NCI-H2171 treated with DMSO at 0.1 percent for 48 hours (cell line): ENCODE results near the gene CDH24.

Source experiments
- DNase-seq: peaks from one replicate; lab custom pipeline; 2025; lab: John Stamatoyannopoulos, UW

CDH24 gene

GRCh38 chr14:23045419-23046357 is 11.6 kb downstream of the CDH24 start:
- DNase-seq = no peak

GRCh38 chr14:23044840-23045239 is 12.5 kb downstream of the CDH24 start:
- DNase-seq = no peak

GRCh38 chr14:23043754-23044153 is 13.6 kb downstream of the CDH24 start:
- no peak for DNase-seq

DNA sequence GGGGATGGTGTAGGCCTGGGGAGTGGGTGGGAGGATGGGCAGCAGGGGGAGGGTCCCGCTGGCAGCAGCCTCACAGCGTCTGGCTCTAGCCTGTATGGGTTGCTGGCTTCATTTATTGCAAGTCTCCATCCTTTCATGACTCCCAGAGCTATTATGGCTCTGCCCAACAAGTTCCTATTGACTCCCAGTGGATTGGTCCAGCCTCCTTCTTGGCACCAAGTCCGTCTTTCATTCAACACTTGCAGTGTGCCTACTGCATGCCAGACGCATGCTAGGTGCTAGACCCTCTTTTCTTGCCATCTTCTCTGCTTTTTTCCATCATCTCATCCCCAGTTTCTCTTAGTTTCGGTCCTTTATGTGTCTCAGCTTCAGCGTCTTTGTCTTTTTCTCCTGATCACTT is 14.2 kb downstream of the CDH24 start:
- DNase-seq = no peak

- DNase-seq = no peak
Measured at GRCh38 chr14:23042162-23042965, 15.0 kb downstream of the CDH24 start, which contains the start of gene PSMB11. PSMB11 (plus strand) TSS chr14:23042212; CDS start chr14:23042226, 14 bp downstream.

GRCh38 chr14:23041729-23042128 is 15.6 kb downstream of the CDH24 start:
- DNase-seq = no peak

- no peak for DNase-seq
Measured at GRCh38 chr14:23040100-23040499, 17.2 kb downstream of the CDH24 start.

GRCh38 chr14:23035303-23036144 is 21.8 kb downstream of the CDH24 start:
- no peak for DNase-seq

- no peak for DNase-seq
Measured at GRCh38 chr14:23034498-23035302, 22.6 kb downstream of the CDH24 start, which contains the start of gene PSMB5. PSMB5 (minus strand) TSS chr14:23034900; CDS start chr14:23034881, 19 bp downstream.

DNA sequence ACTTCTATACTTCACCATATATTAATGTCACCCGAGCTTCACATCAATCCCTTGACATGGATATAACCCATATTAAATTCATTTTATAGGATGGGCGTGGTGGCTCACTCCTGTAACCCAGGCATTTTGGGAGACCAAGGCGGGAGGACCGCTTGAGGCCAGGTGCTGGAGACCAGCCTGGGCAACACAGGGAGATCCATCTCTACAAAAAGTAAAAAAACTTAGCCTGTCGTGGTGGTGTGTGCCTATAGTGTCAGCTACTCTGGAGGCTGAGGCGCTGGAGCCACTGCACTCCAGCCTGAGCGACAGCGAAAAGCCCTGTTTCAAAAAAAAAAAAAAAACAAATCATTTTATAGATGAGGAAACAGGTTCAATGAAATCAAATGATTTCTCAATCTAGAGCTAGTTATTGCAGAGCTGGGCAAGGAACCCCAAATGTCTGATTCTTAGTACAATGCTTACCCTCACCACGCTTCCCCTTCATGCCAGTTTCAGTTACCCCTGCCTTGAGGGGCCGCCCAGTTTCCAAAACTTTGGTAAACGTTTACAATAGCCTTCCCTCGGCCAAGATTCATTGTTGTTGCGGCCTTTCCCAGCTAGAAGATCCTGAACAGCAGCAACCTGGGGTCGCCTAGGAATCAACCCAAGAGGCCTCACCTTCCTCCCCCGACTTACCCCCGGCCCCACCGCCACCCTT is 23.4 kb downstream of the CDH24 start:
- no peak for DNase-seq

DNA sequence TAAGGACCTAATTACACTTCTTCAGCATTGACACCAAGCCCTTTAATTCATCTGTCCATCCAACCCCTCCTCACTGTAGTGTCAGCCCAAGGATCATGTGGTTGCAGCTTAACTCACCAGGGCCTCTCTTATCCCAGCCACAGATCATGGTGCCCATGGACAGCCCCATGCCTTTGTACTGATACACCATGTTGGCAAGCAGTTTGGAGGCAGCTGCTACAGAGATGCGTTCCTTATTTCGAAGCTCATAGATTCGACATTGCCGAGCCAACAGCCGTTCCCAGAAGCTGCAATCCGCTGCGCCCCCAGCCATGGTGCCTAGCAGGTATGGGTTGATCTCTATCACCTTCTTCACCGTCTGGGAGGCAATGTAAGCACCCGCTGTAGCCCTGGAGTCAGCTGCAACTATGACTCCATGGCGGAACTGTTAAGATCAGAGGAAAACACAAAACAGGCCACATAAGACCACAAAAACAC is 24.0 kb downstream of the CDH24 start:
- no peak for DNase-seq

- DNase-seq = no peak
Measured at GRCh38 chr14:23030936-23031335, 26.4 kb downstream of the CDH24 start.

DNA sequence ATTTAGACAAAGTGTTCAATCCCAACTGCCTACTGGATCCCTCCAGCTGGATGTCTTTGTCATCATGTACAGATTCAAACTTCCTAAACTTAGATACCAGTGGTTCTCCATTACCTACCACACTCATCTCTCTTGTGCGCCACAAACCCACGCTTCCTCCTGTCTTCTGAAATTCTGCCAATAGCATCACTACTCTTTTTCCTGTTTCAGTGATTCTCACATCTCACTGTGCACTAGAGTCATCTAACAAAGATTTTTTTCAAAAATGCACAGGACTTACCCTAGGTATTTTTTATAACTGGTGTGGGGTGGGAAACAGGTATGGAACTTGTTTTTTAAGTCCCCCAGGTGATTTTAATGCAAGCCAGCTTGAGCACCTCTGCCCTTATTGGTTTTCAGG is 28.5 kb downstream of the CDH24 start:
- DNase-seq = no peak

- peak; percentile 97 for DNase-seq
Measured at GRCh38 chr14:23025151-23025814, 32.0 kb downstream of the CDH24 start.

DNA sequence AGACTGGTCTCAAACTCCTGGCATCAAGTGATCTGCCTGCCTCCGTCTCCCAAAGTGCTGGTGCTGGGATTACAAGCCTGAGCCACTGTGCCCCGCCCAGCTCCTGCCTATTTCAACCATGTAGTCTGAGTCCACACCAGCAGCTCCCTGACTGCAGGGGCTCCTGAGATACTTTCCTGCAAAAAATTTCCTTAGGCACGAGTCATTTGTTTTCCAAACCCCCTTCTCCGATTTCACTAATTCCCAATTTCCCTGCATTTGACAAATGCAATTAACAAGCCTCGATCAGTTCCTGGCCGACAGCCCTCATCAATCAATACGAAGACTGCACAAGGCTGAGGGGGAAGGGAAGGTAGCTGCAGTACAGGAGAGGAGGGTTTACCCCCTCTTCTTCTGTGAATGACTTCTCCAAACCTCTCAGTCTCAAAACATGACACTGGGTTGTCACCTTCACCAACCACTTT is 32.7 kb downstream of the CDH24 start:
- peak; percentile 100 for DNase-seq

- DNase-seq = no peak
Measured at GRCh38 chr14:23023795-23024152, 33.5 kb downstream of the CDH24 start.

GRCh38 chr14:23023022-23023794 is 34.1 kb downstream of the CDH24 start:
- no peak for DNase-seq

DNA sequence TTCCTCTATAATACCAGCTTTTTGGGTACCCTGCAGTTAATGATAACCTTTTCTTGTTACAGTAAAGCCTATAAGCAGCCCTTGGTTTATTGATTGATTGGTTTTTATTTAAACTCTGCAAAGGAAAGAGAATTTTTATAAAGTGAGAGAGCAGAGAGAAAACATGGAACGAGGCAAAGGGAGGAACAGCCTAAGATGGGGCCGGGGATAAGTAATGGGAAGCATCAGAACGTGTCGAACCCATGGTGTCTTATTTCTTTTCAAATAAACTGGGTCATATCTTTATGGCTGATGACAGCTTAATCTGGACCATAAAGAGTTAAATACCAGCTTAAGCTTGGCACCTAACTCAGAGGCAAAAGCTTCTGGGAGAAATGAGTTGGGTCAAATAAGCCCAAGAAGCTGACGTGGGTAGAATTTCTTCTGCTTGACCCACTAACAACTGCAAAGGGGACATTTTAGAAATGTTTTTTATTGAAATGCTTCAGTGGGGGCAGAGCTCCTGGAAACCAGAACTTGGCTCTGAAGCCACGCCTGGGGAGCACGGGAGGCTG is 35.4 kb downstream of the CDH24 start:
- no peak for DNase-seq
